T follicular helper cell (primary cell): ENCODE measurements around the gene MPIG6B.

Source experiments
- DNase-seq: peaks from one replicate; pipeline ENCODE4 v3.0.0-alpha.2; 2020; ENCODE audit warnings: low read depth

Gene MPIG6B

DNA sequence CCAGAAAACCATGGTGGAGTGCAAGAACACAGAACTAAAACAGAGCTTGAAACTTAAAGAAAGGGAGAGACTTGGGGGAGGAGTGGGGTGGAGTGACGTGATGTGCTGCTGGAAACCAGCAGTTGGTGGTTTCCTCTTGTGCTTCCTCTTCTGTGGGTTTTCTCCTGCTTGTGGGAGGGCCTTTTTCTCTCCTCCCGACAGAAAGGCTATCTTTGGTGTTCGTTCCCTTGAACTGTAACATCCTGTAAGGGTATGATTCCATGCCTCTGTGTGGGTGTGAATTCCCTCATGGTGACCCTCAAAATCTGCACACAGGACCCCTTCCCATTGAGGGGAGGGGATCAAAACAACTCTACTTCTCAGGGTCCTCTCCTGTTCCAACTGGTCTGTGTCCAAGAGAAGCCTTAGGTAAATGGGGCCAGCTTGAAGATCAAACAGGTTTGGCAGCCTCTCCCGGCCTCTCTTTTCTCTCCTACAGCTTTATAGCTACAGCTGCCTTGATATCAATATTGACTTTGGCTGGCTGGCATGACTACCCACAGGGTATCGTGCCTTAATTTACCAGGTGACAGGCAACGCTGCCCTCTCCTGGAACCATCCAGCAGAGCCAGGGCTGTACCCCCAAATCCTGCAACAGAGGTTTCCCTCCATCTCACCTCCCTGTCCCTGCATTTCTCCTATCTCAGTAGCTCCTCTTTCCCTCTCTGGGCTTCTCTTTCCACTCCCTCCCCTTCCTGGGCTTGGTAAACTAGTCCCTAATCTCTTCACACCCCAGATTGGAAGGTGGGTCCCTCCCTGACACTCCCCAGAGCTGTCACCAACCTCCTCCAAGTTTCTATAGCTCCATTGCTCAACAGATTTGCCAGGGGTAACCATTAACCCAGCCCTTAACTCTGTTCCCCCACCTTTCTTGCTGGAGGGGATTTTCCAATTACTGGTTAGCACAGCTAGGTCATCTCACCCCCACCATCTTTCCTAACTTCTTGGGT lies 15.1 kb downstream of the MPIG6B start:
- DNase-seq = peak; percentile 67

DNA sequence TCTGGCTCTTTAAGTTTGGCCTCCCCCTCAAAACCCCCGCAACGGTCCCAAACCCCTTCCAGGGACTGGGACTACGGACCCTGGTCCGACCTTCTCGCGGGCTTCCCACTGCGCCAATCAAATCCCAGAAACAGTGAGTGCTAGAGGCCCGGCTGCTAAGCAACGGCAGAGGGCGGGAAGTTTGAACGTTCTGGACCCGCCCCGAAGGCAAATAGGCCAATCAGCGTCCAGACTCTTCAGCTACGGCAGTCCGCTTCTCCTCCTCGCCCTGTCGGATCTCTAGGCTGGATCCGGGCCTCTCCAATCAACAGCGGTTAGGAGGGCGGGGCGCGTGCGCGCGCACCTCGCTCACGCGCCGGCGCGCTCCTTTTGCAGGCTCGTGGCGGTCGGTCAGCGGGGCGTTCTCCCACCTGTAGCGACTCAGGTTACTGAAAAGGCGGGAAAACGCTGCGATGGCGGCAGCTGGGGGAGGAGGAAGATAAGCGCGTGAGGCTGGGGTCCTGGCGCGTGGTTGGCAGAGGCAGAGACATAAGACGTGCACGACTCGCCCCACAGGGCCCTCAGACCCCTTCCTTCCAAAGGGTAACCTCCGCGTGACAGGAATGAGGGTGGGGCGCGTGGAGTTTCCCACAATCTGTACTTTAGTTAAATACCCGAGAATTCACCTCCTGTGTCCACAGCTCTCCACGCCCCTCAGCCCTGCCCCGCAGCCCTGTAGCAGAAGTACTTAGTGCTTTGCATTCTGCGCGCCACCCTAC lies 16.6 kb downstream of the MPIG6B start, which contains the start of gene MSH5:
TSS of gene MSH5 (plus strand) at position 367 of the 758 bp plus-strand sequence. CDS start 462 bp downstream, outside the sequence.
- peak; percentile 89 for DNase-seq

DNA sequence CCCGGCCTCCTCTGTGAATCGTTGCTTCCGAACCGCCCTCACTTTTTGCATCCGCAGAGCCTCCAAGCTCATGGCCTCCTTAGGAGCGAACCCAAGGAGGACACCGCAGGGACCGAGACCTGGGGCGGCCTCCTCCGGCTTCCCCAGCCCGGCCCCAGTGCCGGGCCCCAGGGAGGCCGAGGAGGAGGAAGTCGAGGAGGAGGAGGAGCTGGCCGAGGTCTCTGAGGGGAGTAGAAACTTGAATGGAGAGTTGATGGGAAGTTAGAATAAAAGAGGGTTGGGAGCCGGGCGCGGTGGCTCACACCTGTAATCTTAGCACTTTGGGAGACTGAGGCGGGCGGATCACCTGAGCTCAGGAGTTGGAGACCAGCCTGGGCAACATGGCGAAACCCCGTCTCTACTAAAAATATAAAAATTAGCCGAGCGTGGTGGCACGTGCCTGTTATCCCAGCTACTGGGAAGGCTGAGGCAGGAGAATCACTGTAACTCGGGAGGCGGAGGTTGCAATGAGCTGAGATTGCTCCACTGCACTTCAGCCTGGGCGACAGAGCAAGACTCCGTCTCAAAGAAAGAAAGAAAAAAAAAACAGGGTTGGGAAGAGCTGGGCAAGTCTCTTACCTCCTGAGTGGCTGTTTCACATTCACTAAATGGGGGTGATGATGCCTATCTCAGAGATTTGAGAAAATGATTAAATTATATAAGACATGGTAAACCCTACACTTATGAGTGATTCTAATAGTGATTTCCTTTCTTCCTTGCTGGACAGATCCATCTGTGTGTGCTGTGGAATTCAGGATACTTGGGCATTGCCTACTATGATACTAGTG lies 17.4 kb downstream of the MPIG6B start:
- DNase-seq = no peak

DNA sequence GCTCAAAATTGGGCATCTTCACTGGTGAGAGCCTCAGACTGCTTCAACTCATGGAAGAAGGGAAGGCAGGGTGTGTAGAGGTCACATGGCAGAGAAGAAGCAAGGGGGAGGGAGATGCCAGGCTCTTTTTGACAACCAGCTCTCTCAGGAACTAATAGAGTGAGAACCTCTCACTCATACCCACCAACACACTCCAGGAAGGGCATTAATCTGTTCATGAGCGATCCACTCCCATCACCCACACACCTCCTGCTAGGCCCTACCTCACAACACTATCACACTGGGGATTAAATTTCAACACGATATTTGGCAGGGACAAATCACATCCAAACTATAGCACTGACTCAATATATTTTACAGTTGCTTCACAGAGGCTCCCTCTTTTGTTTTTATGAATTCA lies 18.6 kb downstream of the MPIG6B start:
- DNase-seq = no peak

DNA sequence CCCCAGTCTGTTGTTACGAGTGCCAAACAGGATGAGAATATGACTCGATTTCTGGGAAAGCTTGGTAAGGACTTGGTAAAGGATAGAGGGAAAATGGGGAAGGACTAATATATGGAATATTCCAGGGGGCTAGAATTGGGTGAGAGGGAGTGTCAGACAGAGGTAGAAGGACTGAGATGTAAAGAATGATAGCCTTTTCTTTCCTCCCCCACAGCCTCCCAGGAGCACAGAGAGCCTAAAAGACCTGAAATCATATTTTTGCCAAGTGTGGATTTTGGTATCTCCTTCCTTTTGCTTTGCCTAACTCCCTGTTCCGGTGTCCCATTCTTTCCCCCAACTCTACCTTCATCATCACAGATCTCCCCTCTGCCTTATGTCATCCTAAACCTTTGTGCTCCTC lies 19.7 kb downstream of the MPIG6B start:
- no peak for DNase-seq

DNA sequence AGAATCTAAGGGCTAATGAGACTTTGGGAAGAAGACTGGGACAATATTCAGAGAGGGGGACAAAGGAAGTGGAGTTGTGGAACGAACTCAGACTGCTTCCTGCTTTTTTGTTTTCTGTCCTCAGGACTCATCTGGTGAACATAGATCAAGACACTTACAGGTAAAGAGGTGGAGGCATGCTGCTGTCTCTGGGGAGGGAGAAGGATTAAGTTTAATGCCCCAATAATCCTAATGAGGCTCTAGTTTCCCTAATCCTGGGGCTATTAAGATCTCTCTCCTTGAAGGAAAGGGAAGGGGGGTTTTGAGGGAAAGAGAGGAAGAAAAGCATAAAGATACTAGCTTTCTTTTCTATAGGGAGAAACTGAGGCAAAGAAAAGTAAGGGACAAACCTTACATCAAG lies 21.2 kb downstream of the MPIG6B start:
- no peak for DNase-seq

DNA sequence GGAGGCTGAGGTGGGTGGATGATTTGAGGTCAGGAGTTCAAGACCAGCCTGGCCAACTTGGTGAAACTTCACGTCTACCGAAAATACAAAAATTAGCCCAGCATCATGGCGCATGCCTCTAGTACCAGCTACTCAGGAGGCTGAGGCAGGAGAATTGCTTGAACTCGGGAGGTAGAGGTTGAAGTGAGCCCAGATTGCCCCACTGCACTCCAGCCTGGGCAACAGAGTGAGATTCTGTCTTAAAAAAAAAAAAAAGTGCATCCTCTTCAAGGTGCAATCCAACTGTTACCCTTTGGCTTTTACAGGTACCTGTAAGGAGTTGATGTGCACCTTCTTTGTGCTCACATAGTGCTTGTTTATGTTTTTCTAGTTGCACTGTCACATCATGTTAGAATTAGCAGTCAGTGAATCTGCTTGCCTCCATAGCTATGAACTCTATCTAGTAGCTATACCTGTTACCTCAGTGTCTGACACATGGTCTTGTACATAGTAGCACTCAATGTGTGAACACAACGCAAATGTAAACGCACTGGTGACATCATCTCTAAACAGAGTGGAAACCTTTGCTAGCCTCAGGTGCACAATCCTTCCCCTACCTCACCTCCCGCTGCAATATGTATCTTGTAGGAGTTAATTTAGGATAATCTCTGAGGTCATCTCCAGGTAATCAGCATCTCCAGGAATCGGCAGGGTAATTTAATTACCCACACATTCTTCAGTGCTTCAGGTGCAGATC lies 26.3 kb downstream of the MPIG6B start:
- no peak for DNase-seq

DNA sequence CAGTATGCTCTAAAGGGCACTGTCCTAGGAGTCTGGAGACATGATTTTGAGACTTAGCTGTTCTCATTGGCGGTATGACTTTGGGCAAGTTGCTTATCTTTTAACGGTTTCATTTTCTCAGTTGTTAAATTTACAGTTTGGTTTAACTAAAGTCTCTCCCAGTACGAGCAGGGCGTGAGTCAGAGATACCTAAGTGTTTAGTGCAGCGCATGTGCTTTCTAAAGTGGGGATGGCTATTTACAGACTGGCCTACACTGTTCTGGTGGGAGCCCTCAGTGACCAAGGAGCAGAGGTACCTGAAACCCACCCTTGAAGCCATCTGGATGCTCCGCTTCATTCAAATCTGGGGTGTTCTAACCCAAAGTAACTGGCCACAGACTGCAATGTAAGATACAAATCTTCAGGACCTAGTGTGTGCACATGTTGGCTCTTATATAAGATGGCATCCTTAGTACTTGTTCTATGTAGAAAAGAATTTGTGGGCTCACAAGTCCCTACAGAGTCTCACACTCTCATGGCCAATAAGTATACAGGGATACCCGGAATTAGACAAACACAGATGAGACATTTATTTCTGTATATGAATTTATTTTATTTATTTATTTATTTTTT lies 27.3 kb downstream of the MPIG6B start:
- no peak for DNase-seq

DNA sequence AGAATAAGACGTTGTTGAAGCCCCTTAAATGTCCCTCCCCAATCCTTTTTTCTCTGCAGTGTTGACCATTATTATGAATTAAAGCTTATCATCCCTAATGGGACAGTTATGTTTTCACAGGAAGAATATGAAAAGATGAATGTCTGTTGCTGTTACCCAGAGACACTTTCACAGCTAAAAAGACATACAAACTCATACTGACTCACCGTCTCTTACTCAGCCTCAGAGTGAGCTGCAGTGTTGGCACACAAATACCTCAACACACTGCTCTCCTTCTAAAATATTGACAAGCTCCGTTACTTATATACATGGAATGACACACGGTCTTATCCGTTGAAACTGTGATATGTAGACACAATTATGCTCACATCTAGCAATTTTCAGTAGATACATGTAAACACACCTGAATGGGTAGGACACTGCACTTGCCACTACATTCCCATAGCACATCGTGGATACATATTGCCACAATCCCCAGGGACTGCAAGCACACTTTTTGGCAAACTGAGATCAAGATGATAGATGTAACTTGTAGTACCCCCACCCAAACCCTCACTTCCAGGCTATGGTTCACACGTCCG lies 29.7 kb downstream of the MPIG6B start:
- DNase-seq = no peak

DNA sequence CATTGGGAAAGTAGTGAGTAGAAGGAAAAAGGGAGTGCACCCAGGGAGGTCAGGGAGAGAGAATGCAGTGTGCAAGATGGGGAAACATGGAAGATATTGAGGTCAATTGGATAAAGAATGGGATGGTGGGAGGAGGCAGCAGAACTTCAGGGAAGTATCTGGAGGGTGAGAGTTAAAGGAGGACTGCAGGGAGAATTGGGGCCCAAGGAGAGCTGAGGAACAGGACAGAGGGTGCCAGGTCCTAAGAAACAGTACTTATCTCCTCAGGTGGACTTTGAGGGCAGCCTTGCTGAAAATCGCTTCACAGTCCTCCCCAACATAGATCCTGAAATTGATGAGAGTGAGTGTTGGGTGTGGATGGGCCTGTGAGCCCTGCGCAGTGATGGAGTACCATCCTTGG lies 35.1 kb downstream of the MPIG6B start:
- DNase-seq = no peak

DNA sequence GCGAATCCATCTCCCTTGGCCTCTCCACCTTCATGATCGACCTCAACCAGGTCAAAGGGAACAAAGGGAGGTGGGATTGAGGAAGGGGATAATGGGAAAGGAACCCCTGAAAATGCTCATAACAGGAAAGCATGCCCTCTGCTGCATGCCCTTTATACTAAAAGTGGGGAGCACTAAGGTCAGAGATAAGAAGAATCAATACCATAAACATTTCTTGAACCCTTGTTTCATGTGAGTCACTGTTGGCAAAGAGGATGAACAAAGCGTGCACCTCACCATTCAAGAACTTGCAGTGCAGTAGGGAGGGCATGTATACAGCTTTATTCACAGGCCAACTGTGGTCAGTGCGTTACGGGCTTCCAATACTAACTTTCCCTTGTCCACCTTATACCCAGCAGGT lies 37.6 kb downstream of the MPIG6B start:
- DNase-seq = no peak

DNA sequence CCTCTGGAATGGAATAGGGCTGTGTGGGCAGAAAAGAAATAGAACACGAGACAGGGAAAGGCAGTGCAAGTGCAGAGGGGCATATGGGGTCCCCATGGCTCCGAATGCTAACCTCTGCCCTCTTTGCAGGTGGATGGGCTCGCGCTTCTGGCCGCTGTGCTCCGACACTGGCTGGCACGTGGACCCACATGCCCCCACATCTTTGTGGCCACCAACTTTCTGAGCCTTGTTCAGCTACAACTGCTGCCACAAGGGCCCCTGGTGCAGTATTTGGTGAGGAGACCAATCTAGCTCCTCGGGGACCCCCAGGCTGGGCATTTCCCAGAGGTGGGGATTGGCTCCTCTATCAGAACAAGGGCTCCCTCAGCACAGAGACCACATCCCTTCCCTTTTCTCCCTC lies 38.2 kb downstream of the MPIG6B start:
- no peak for DNase-seq

DNA sequence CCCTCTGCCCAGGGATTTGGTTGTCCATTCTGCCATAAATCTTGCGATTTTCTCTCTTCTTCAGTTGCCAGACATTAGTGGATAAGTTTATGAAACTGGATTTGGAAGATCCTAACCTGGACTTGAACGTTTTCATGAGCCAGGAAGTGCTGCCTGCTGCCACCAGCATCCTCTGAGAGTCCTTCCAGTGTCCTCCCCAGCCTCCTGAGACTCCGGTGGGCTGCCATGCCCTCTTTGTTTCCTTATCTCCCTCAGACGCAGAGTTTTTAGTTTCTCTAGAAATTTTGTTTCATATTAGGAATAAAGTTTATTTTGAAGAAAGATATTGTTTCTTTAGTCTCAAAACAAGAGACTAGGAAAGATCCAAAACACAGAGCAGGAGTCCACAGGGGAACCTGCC lies 39.2 kb downstream of the MPIG6B start, which contains the start of gene SAPCD1:
TSS of gene SAPCD1 (plus strand) at position 301 of the 400 bp plus-strand sequence. CDS start 399 bp downstream, outside the sequence.
- no peak for DNase-seq

DNA sequence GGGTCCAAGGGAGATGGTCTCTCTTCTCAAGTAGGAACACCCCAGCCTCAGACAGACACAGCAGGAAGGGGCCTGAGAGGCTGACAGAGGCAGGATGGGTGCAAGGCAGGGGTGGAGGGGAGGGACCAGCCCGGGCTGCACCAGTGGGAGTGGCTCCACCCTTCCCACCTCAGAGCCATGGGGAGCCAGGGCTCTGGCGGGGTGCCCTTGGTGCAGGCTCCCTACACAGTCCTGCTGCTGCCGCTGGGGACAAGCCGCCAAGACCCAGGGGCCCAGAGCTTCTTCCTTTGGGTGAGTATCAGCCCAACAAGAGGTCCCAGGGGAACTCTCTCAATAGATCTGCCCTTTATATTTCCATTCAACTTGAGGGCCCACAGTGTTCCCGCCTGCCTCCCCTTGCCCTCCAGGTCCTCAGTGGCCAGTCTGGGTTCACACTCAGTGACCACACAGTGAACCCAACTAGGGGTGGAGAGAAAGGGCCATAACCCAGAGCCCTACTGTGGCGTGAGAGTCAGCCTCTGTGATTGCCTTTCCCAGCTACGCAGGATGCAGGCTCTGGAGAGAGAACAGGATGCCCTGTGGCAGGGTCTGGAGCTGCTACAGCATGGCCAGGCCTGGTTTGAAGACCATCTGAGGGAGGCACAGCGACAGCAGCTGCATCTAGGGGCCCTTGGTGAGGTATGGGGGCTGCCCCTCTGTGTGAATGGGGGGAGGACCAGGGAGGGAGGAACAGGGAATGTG lies 39.9 kb downstream of the MPIG6B start:
- no peak for DNase-seq

DNA sequence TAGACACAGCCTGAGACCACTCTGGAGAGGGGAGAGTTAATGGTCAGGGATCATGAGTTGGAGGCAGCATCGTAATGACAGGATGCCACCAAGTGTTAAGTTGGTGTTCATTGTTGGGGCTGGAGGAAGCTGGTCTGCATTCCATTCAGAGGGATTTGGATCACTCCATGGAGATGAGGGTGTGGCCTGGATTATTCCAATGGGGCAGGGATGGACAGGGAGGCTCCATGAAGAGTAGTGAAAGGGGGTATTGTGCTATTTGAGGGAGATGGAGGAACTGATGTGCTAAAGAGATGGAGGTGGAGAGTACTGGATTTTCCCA lies 40.4 kb downstream of the MPIG6B start:
- DNase-seq = no peak

DNA sequence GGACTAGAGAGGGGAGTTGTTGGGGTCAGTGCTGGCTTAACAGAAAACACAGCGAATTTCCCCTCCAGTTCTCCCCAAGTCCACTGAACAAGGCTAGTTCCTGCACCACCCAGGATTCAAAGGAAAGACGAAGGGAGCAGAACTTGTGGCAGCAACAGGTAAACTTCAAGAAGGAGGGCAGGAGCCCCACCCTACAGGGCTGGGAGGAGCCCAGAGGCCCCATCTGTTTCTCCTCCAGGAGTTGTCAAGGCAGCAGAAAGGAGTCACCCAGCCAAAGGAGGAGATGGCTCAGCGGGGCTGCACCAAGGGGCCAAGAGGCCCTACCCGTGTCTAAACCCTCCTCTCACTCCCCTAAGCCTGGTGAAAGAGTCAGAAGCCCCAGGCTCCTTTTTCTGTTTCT lies 41.0 kb downstream of the MPIG6B start:
- no peak for DNase-seq

DNA sequence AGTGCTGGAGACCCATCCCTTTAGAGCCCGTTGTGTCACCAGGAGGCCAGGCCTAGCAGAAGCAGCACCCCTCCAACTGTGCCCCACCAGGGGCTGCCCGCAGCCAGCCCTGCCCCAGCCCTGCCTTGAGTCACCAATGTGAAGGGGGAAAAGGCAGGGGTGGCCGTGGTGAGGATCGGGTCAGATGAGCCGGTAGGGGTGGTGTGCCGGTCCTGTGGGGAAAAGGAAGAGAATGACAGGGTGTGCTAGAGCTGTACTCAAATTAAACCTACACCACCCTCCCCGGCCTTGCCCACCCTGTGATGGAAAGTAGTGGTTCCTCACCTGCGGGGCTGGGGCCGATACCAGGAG lies 42.4 kb downstream of the MPIG6B start:
- DNase-seq = no peak

DNA sequence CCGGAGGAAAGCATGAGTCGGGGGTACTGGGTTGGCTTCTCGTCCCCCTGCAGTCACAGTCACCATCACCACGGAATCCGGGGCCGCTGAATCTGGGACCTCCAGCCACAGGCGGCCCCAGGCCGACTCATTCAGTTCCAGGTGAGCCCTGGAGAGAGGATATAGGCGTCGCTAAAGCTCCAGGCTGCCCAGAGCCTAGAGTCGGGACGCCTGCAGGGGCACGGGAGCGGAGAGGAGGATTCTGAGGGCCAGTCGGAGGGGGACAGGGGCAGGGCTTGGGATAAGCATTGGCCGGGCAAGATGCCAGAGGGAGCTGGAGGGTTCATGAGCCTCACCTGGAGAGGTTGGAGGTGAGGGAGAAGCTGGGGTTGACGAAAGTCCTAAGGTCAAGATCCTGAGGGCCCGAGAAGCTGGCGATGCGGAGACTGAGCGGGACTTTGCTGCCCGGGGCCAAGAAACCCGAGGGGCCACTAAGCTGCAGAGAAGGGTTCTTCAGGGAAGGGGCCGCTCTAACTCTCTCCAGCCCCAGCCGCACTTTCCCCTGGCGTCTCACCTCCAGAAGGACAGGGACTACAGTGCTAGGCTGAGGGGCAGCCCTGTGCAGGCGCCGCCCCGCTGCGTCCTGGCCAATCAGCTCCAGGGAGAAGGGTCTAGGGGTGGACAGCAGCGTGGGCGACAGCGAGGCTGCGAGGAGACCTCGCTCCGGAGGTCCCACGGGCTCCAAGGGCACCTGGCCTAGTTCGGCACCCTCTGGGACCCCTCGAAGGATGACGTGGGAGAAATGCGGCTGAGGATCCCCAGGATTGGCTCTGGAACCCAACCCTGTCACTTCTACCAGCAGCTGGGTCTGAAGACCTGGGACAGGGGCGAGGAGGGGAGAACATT lies 43.0 kb downstream of the MPIG6B start:
- DNase-seq = no peak

DNA sequence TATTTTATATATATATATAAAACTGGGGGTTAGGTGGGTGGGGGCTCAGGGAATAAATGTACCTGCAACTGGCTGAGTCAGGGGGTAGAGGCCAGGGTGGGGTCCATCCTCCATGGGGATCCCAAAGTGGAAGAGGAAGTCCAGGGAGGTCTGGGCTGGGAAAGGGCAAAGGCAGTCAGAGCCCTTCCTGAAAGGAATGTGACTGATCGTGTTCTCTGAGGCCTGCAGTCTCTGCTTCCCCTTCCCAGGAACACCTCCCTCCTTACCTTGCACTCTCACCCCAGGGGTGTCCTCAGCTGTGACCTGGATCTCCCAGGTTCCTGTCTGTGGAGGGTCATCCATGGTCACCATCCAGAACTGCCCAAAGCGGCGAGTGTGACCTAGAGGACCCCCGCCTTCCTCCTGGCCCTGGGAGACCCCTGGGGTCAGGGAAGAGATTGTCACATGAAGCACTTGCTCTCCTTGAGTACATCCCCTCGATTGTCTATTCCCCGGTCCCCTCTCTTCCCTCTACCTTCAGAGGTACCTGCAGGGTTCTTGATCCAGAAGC lies 44.0 kb downstream of the MPIG6B start:
- DNase-seq = no peak
